Measurements from ENCODE around the gene ZNF197. TPM values are rescaled to one million over a fixed set of nuclear protein-coding genes. Genes with fewer than 3 reads are reported as not detected.

Gene ZNF197
- total and polyA plus RNA-seq, 2 of the 8 experiments (the other 6 are each of a cell fraction or from before 2014, with no cell fraction given): 3.9 to 16.8 TPM

DNA sequence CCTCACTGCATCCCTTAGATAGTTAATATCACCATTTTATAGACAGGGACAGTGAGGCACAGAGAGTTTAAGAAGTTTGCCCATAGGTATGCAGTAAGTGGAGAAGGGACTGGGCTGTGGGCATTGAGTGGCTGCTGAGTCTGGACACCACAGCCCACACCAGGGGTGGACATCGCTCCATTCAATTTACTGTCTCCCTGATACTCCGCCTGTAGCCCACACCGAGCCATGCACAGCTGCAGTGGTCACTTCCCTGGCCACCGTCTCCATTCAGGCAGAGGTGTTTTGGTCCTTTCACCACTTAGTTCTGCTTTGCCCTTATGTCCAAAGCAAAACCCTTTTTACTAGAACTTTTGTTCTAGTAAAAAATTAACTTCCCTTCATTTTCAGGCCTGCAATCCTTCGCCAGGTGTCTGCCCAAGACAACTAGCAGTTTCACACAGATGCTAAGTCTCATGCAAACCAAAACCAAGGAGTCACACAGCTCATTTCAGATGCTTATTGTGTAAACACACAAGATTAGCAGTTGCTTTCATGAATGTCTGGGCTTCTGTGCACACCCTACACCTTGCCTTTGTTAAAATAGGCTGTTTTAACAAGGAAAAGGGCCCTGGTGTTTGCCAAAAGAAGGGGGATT is 53.8 kb downstream of the ZNF197 start (continued):
- TF ChIP-seq, protein P1, sequence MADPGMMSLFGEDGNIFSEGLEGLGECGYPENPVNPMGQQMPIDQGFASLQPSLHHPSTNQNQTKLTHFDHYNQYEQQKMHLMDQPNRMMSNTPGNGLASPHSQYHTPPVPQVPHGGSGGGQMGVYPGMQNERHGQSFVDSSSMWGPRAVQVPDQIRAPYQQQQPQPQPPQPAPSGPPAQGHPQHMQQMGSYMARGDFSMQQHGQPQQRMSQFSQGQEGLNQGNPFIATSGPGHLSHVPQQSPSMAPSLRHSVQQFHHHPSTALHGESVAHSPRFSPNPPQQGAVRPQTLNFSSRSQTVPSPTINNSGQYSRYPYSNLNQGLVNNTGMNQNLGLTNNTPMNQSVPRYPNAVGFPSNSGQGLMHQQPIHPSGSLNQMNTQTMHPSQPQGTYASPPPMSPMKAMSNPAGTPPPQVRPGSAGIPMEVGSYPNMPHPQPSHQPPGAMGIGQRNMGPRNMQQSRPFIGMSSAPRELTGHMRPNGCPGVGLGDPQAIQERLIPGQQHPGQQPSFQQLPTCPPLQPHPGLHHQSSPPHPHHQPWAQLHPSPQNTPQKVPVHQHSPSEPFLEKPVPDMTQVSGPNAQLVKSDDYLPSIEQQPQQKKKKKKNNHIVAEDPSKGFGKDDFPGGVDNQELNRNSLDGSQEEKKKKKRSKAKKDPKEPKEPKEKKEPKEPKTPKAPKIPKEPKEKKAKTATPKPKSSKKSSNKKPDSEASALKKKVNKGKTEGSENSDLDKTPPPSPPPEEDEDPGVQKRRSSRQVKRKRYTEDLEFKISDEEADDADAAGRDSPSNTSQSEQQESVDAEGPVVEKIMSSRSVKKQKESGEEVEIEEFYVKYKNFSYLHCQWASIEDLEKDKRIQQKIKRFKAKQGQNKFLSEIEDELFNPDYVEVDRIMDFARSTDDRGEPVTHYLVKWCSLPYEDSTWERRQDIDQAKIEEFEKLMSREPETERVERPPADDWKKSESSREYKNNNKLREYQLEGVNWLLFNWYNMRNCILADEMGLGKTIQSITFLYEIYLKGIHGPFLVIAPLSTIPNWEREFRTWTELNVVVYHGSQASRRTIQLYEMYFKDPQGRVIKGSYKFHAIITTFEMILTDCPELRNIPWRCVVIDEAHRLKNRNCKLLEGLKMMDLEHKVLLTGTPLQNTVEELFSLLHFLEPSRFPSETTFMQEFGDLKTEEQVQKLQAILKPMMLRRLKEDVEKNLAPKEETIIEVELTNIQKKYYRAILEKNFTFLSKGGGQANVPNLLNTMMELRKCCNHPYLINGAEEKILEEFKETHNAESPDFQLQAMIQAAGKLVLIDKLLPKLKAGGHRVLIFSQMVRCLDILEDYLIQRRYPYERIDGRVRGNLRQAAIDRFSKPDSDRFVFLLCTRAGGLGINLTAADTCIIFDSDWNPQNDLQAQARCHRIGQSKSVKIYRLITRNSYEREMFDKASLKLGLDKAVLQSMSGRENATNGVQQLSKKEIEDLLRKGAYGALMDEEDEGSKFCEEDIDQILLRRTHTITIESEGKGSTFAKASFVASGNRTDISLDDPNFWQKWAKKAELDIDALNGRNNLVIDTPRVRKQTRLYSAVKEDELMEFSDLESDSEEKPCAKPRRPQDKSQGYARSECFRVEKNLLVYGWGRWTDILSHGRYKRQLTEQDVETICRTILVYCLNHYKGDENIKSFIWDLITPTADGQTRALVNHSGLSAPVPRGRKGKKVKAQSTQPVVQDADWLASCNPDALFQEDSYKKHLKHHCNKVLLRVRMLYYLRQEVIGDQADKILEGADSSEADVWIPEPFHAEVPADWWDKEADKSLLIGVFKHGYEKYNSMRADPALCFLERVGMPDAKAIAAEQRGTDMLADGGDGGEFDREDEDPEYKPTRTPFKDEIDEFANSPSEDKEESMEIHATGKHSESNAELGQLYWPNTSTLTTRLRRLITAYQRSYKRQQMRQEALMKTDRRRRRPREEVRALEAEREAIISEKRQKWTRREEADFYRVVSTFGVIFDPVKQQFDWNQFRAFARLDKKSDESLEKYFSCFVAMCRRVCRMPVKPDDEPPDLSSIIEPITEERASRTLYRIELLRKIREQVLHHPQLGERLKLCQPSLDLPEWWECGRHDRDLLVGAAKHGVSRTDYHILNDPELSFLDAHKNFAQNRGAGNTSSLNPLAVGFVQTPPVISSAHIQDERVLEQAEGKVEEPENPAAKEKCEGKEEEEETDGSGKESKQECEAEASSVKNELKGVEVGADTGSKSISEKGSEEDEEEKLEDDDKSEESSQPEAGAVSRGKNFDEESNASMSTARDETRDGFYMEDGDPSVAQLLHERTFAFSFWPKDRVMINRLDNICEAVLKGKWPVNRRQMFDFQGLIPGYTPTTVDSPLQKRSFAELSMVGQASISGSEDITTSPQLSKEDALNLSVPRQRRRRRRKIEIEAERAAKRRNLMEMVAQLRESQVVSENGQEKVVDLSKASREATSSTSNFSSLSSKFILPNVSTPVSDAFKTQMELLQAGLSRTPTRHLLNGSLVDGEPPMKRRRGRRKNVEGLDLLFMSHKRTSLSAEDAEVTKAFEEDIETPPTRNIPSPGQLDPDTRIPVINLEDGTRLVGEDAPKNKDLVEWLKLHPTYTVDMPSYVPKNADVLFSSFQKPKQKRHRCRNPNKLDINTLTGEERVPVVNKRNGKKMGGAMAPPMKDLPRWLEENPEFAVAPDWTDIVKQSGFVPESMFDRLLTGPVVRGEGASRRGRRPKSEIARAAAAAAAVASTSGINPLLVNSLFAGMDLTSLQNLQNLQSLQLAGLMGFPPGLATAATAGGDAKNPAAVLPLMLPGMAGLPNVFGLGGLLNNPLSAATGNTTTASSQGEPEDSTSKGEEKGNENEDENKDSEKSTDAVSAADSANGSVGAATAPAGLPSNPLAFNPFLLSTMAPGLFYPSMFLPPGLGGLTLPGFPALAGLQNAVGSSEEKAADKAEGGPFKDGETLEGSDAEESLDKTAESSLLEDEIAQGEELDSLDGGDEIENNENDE (IDR thresholded peaks at IDR 0.05; ENCODE audit: insufficient replicate concordance, low read length): no peak
- TF ChIP-seq JUN (IDR thresholded peaks at IDR 0.05; ENCODE audit: low read depth, low read length): no peak
- no peak for TF ChIP-seq YY1 (IDR thresholded peaks at IDR 0.05; ENCODE audit: low read depth, low read length)
- TF ChIP-seq GTF2F1 (IDR thresholded peaks at IDR 0.05; ENCODE audit: borderline replicate concordance, low read depth, low read length): no peak
- TF ChIP-seq SP1 (IDR thresholded peaks at IDR 0.05; ENCODE audit: low read depth, low read length): no peak
- no peak for TF ChIP-seq PHF8 (conservative IDR thresholded peaks at IDR 0.05; ENCODE audit: low read depth, low read length)
- TF ChIP-seq GABPA (IDR thresholded peaks at IDR 0.05; ENCODE audit: borderline replicate concordance, insufficient read depth, low read length): no peak
